Right lobe of liver (tissue), 6 donors: ENCODE measurements around the gene MTMR10. TPM values are rescaled to one million over a fixed set of nuclear protein-coding genes. Genes with fewer than 3 reads are reported as not detected.

Source experiments
- ATAC-seq, 4 donors: fragments of 200-7000 bp; cut with Tn5 transposase; one replicate each; pipeline ENCODE4 v1.9.1; 2020; ENCODE audit warnings: mild to moderate bottlenecking in 4 of 4, moderate library complexity in 4 of 4
- DNase-seq, 3 donors: peaks; one replicate each; pipeline ENCODE4 v3.0.0-alpha.2; 2020
- H3K27ac ChIP-seq, 3 donors: fragments of 200-600 bp; one replicate each; pipeline ENCODE4 v1.8.0; 2022
- H3K27me3 ChIP-seq, 2 donors: fragments of 200-600 bp; one replicate each; pipeline ENCODE4 v1.8.0; 2022
- H3K36me3 ChIP-seq, 4 donors: fragments of 200-600 bp; sonication (generic) in 1 of 4; one replicate each; pipeline versions ENCODE4 v1.5.1 to v1.8.0; 2017 to 2022; ENCODE audit warnings: control low read depth in 1 of 4
- H3K4me1 ChIP-seq, 4 donors: fragments of 200-600 bp; sonication (generic) in 1 of 4; one replicate each; pipeline versions ENCODE4 v1.5.1 to v1.8.0; 2017 to 2022; ENCODE audit warnings: control low read depth in 1 of 4
- H3K4me3 ChIP-seq, 3 donors: fragments of 200-600 bp; one replicate each; pipeline ENCODE4 v1.8.0; 2022
- H3K9me3 ChIP-seq, 4 donors: fragments of 200-600 bp; sonication (generic) in 1 of 4; one replicate each; pipeline versions ENCODE4 v1.5.1 to v1.8.0; 2017 to 2022; ENCODE audit warnings: control low read depth in 1 of 4
- CTCF ChIP-seq, 4 donors: fragments of 200-600 bp in 3 of 4; fragments of 450-650 bp in 1 of 4; IDR thresholded peaks; one replicate each; pipeline versions ENCODE4 v1.5.1 to v1.8.0; 2016 to 2022; ENCODE audit warnings: antibody characterized with exemption in 4 of 4, mild to moderate bottlenecking in 2 of 4
- POLR2A ChIP-seq: fragments of 450-650 bp; IDR thresholded peaks from one replicate; pipeline ENCODE4 v1.6.1; 2017; ENCODE audit warnings: antibody characterized with exemption, mild to moderate bottlenecking
- WGBS: methylation state at CpG from one replicate; pipeline ENCODE4 v1.1.6; 2018; ENCODE audit warnings: low coverage, low lambda C conversion rate; ENCODE audit not compliant: insufficient coverage; ENCODE audit errors: missing lambda C conversion rate; 5-methylcytosine and 5-hydroxymethylcytosine counted together
- intact Hi-C, 2 donors: fragments of 100-400 bp; cut with DNase I; formaldehyde crosslinking; loops; one replicate each; pipeline versions ENCODE4 v1.11.2 to v1.14.1; 2022
- total RNA-seq, 6 experiments: library from RNA; depleted of rRNA in 2 of 6; stranded (reverse); fragments of >200 nt in 2 of 6; fragmentation: NEBNext Ultra II Directional in 3 of 6; extraction: Animal tissue kit (Norgen Biotek cat#: 25700) in 3 of 6; gene quantifications; one replicate each; pipeline versions ENCODE4 v1.1.0 to v1.2.4, GENCODE V29; 2016 to 2023
- donor health status: DM: no; HTN: yes; CAD: no.
- donor health status: DM: no; HTN: no; CAD: no.
- donor health status: DM: no; HTN: no; CAD: no.
- donor health status: DM: no; HTN: yes; CAD: no.
- donor health status: DM: no; HTN: yes; CAD: no.

The MTMR10 gene
- total RNA-seq, 6 experiments from 2014 or later, result 16.2 to 29.1 (median 22.3) TPM

GRCh38 chr15:30974112-30974511 is 17.3 kb downstream of the MTMR10 start:
- no peak for DNase-seq
- intact Hi-C loops, result loop anchor here in 1 of 2 donors (10.0 kb wide), 1 partner anchor 161 kb away; no protein-coding TSS in a partner anchor
- peaks cover 0 to 35% (median 10%) of the 10 kb centered on the region in 4 donors for H3K36me3 ChIP-seq
- TF ChIP-seq CTCF (IDR thresholded peaks at IDR 0.05) (no peak), POLR2A (no peak)
- peaks cover 0 to 10% (median 0%) of the 10 kb centered on the region in 4 donors for H3K4me1 ChIP-seq
- H3K27me3 ChIP-seq, result no peaks in the 10 kb centered on the region
- H3K27ac ChIP-seq, result no peak overlapping the region
- no peaks in the 10 kb centered on the region for H3K9me3 ChIP-seq
- ATAC-seq, result no peak
- no peak overlapping the region for H3K4me3 ChIP-seq
- 68% methylated on average over 5 of the region's 5 CpGs for whole genome bisulfite sequencing

GRCh38 chr15:30973379-30973778 is 18.0 kb downstream of the MTMR10 start:
- intact Hi-C loops, result loop anchor here in 1 of 2 donors (10.0 kb wide), 1 partner anchor 161 kb away; no protein-coding TSS in a partner anchor
- H3K27ac ChIP-seq, result no peak overlapping the region
- no peaks in the 10 kb centered on the region for H3K27me3 ChIP-seq
- ATAC-seq (no peak), DNase-seq (no peak)
- H3K4me3 ChIP-seq, result no peak overlapping the region
- H3K4me1 ChIP-seq, result peaks cover 0 to 16% (median 0%) of the 10 kb centered on the region in 4 donors
- TF ChIP-seq CTCF (IDR thresholded peaks at IDR 0.05) (no peak), POLR2A (no peak)
- no peaks in the 10 kb centered on the region for H3K9me3 ChIP-seq
- peaks cover 0 to 35% (median 10%) of the 10 kb centered on the region in 4 donors for H3K36me3 ChIP-seq
- WGBS, result 82% methylated on average over 4 of the region's 4 CpGs

GRCh38 chr15:30969724-30970123 is 21.7 kb downstream of the MTMR10 start:
- DNase-seq (no peak), ATAC-seq (no peak)
- H3K4me3 ChIP-seq, result no peak overlapping the region
- no peak for TF ChIP-seq POLR2A
- no peak for TF ChIP-seq CTCF (IDR thresholded peaks at IDR 0.05)
- H3K4me1 ChIP-seq, result peaks cover 0 to 18% (median 0%) of the 10 kb centered on the region in 4 donors
- H3K9me3 ChIP-seq, result no peaks in the 10 kb centered on the region
- H3K27me3 ChIP-seq, result no peaks in the 10 kb centered on the region
- H3K27ac ChIP-seq, result no peak overlapping the region
- H3K36me3 ChIP-seq, result peaks cover 0 to 45% (median 16%) of the 10 kb centered on the region in 4 donors
- 96% methylated on average over 2 of the region's 2 CpGs for WGBS
- intact Hi-C loops, result loop anchor here in 1 of 2 donors (10.0 kb wide), 2 partner anchors 55 to 165 kb away; no protein-coding TSS in a partner anchor

GRCh38 chr15:30963681-30964080 is 27.7 kb downstream of the MTMR10 start:
- no peak for ATAC-seq
- WGBS, result 75% methylated on average over 3 of the region's 3 CpGs
- H3K27ac ChIP-seq, result no peak overlapping the region
- intact Hi-C loops, result loop anchor here in 1 of 2 donors (10.0 kb wide), 1 partner anchor 49 kb away; no protein-coding TSS in a partner anchor
- no peaks in the 10 kb centered on the region for H3K27me3 ChIP-seq
- no peak overlapping the region for H3K4me3 ChIP-seq
- peaks cover 0 to 60% (median 12%) of the 10 kb centered on the region in 4 donors for H3K36me3 ChIP-seq
- peaks cover 0 to 6% (median 0%) of the 10 kb centered on the region in 4 donors for H3K4me1 ChIP-seq
- DNase-seq, result no peak
- TF ChIP-seq POLR2A (no peak), CTCF (IDR thresholded peaks at IDR 0.05) (no peak)
- H3K9me3 ChIP-seq, result no peaks in the 10 kb centered on the region
